AG10803 (cell line): Measurements from ENCODE around the gene BRI3BP.

Source experiments
- DNase-seq: peaks from one replicate; pipeline ENCODE4 v3.0.0; 2010; ENCODE audit warnings: low read depth
- H3K4me3 ChIP-seq: 2 replicates; pipeline ENCODE4 v1.5.1; 2011; ENCODE audit warnings: mild to moderate bottlenecking, low read length, control low read depth
- CTCF ChIP-seq: conservative IDR thresholded peaks from 2 replicates; pipeline ENCODE4 v1.5.1; 2011; ENCODE audit warnings: mild to moderate bottlenecking, low read length, control low read depth, inconsistent platforms

BRI3BP gene

DNA sequence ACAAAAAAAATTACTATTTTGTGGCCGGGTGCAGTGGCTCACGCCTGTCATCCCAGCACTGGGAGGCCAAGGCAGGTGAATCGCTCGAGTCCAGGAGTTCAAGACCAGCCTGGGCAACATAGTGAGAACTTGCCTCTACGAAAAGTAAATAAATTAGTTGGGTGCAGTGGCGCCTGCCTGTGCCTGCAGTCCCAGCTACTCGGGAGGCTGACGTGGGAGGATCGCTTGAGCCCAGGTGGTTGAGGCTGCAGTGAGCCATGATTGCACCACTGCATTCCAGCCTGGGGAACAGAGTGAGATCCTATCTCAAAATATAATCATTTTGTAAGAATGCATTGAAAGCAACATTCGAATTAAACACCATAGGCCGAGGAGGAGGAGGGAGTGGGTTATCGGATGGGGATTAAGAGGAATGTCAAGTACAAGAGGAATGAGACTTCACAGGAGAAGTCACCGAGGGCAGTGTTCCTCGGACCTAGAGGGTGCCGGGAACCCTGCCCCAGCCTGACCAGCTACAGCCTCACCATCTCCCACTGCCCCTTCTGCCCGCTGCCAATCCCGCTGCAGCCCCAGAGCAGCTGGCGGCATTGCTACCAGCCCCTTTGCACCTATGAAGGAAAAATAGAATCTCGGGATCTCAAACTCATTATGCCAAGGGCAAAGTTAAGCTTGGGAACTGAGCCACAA lies 39.2 kb downstream of the BRI3BP start:
- no peak for TF ChIP-seq CTCF
- no peak overlapping the region for H3K4me3 ChIP-seq
- DNase-seq, result no peak

DNA sequence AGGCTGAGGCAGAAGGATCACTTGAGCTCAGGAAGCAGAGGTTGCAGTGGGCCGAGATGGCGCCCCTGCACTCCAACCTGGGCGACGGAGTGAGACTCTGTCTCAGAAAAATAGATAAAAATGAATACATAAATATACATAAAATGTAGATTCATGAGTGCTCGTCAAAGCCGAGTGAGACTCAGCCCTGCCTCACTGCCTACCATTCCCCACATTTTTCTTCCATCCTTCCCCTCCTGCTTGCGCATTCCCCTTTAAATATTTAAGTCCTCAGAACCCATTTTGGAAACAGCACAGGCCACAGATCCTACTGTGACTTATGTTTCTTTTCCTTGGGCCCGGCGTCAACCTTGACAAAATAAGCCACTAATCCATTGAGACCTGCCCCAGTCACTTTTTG lies 39.8 kb downstream of the BRI3BP start:
- no peak overlapping the region for H3K4me3 ChIP-seq
- DNase-seq, result no peak
- TF ChIP-seq CTCF, result no peak

DNA sequence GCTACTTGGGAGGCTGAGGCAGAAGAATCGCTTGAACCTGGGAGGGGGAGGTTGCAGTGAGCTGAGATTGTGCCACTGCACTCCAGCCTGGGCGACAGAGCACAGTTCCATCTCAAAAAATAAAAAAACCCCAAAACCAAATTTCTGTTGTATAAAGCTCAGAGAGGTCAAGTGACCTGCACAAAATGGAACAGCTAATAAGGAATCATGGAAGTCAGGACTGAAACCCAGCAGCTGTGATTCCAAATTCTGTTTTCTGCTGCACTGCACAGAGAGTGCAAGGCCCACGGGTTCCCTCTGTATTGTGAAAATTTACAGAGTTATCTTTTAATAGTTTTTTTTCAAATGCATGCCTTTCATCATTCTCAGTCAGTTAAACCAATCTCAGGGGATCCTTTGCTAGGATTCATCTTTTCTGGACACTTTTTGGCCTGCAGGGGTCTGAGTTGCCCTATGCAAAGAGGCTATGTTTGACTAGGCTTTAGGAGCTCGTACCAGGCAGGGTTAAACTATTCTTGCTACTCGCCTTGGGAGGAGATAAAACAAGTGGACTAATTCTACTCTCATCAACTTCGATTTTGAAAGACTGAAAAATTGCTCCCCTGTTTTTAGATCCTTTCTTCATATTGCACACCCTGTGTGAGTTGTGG lies 45.7 kb downstream of the BRI3BP start:
- H3K4me3 ChIP-seq, result no peak overlapping the region
- TF ChIP-seq CTCF, result 0 out of 2 replicates have a peak, but pooled peaks have one; percentile 14
- DNase-seq, result no peak

DNA sequence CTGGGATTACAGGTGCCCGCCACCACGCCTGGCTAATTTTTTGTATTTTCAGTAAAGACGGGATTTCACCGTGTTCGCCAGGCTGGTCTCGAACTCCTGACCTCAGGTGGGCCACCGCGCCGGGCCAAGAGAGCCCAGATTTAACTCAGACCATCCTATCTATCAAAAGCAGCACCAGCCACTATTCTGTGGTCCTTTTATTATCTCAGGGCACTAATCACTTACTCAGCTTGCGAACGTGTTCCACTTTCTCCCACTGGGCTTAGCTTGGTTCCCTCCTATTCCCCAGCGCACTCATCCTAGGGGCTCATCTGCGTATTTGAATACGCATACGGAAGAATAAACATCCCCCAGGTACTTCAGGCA lies 55.6 kb downstream of the BRI3BP start:
- no peak for DNase-seq
- TF ChIP-seq CTCF, result no peak
- H3K4me3 ChIP-seq, result peak overlapping the region; percentile 76

DNA sequence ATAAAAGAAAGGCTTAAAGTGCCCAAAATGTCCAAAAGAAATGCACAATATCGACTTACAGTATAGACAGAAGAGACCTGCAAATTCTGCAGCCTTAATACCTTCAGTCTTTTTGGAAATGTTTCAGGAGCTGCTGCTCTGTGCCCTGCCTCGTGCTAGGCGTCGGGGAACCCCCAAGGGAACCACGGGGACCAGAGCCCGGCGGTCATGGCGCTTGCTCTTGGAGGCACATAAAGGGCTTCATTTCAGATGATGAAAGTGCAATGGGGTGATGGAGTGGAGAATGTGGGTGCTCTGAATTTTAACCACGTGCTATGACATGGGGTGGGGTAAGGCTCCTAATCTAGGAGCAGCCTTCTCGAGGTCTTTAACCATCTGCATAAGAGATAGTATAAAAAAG lies 57.0 kb downstream of the BRI3BP start:
- no peak for DNase-seq
- TF ChIP-seq CTCF, result no peak
- H3K4me3 ChIP-seq, result no peak overlapping the region

DNA sequence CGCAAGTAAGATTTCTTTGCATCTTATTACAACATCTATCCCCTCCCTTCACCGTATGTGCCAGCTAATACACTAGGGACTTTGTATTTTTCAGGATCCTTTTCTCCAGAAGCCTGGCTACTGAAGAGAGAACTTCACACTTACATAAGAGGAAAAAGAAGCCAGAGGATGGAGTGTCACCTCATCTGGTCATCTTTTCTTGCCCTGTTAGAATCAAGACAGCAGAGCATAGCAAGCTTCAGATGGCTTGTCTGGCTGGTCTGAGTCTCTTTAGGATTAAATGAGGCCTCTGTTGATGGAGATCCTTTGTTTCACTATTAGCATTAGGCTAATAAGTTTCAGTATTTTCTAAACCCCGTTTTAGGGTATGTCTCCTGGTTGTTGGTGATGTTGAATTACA lies 57.4 kb downstream of the BRI3BP start:
- DNase-seq, result no peak
- H3K4me3 ChIP-seq, result no peak overlapping the region
- no peak for TF ChIP-seq CTCF

DNA sequence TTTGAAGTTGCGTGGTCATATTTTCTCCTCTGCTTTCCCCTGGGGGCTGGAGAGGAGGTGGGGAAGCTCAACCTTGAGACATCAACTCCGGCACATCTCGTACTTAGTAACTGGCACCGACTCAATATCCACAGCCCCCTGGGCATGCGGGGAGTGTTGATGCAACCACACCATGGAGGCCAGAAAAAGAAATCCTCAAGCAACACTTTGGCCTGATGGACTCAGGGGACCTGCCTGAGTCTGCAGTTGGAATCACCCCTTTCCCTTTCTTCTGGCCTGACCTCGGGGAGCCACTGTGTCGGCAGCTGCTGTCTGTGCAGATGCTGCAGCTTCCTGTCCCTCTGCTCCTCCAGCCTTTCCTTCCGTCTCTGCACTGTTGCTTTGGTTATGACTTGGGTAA lies 60.4 kb downstream of the BRI3BP start:
- DNase-seq, result no peak
- no peak for TF ChIP-seq CTCF
- no peak overlapping the region for H3K4me3 ChIP-seq
